Measurements from ENCODE around the gene MARCHF6.

DNA sequence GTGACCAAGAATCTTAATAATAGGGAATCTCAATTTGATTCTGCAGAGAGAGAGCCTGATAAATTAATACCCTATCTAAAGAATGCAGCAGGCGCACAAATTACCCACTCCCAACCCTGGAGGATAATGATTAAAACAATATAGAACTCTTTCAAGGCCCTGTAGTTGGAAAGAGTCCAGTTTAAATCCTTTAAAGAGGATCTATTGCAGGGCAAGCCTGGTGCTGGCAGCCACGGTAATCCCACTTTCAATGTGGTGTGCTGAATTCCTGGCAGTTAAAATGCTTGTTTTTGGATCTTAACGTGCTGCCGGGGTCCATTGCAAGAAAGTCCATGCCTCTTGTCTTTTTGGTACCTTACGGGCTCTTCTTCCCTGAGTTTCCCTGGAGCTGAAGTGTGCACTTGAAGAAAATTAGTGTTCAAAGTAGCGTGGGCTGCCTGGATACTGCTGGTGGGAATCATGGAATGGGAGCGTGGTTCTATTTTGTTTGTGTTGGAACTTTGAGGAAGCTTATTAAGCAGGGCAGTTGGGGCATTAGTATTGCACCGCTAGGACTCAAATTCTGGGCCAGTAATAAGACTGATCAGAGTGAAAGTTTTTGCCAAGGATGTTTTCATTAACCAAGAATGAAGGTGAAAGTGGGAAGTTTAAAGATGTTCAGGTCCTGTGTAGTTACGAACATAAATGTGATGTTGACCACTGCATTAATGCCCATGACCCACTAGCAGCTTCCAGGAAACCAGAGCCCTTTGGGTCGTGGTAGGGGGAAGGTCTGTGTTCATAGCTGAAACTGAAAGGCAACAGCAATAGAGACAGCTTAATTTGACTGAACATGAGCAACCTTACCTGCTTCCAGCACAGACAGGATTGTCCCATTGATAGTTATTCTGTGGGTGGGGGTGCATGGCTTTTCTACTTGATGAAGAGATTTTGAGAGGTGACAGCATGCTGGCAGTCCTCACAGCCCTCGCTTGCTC, 20.8 kb downstream of the MARCHF6 start:
- TF ChIP-seq GATA2 (IDR thresholded peaks at IDR 0.05; ENCODE audit: low read depth, low read length): no peak
- no peak for TF ChIP-seq GATA3 (IDR thresholded peaks at IDR 0.05; ENCODE audit: low read depth, low read length)
